WI38 (cell line): Measurements from ENCODE around the gene AJM1.
A peak's percentile ranks its signal among the peaks of the same experiment; 100 is the strongest.

Source experiments
- H3K4me3 ChIP-seq: 2 replicates; pipeline ENCODE4 v1.5.1; 2011; ENCODE audit warnings: low read depth, mild to moderate bottlenecking, control low read depth, low read length
- TF ChIP-seq, protein P1 (sequence below): IDR thresholded peaks from 2 replicates; pipeline ENCODE4 v1.5.1; 2012; ENCODE audit warnings: low read depth, mild to moderate bottlenecking, control low read depth, low read length

Gene AJM1

DNA sequence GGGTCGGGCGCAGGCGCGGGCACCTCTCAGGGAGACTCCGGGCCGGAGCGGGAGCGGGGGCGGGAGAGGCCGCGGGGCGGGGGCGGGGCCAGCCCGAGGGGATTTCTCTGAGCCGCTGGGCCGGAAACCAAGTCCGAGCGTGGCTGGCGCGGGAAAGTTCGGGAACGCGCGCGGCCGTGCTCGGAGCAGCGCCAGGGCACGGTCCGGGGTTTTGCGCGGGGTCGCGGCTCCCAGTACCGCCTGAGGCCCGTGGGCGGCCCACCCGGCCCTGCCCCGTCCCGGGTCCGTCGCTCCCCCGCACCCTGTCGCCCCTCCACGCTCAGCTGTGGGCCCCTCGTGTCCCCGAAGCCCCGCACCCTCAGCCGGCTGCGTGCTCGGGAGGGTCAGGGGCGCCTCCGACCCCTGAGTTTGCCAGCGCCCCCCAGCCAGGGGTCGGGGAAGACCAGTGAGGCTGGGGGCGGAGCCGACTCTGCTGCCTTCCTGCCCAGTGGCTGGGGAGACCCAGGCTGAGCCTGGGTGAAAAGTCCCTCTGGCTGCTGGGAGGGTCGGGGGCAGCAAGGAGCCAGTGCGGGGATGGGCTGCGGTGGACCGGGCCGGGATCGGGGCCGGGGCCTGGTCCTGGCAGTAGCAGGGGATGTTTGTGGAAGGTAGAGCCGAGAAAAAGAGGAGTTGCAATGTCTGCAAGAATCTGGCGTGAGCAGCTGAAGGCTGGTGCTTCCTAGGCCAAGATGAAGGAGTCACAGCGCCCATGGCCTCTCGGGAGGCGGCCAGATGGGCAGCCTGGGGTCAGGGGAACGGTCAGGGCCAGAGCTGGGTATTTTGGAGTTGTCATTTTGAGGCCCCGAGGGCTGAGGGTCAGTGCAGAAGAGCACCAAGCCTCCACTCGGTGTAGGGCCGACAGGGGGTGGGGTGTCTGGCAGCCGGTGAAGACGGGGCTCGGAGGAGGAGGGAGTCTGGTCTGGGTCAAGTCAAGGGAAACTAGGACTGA is 44.6 kb downstream of the AJM1 start:
- TF ChIP-seq, protein P1, sequence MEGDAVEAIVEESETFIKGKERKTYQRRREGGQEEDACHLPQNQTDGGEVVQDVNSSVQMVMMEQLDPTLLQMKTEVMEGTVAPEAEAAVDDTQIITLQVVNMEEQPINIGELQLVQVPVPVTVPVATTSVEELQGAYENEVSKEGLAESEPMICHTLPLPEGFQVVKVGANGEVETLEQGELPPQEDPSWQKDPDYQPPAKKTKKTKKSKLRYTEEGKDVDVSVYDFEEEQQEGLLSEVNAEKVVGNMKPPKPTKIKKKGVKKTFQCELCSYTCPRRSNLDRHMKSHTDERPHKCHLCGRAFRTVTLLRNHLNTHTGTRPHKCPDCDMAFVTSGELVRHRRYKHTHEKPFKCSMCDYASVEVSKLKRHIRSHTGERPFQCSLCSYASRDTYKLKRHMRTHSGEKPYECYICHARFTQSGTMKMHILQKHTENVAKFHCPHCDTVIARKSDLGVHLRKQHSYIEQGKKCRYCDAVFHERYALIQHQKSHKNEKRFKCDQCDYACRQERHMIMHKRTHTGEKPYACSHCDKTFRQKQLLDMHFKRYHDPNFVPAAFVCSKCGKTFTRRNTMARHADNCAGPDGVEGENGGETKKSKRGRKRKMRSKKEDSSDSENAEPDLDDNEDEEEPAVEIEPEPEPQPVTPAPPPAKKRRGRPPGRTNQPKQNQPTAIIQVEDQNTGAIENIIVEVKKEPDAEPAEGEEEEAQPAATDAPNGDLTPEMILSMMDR, result no peak
- peak overlapping the region; percentile 81 for H3K4me3 ChIP-seq

DNA sequence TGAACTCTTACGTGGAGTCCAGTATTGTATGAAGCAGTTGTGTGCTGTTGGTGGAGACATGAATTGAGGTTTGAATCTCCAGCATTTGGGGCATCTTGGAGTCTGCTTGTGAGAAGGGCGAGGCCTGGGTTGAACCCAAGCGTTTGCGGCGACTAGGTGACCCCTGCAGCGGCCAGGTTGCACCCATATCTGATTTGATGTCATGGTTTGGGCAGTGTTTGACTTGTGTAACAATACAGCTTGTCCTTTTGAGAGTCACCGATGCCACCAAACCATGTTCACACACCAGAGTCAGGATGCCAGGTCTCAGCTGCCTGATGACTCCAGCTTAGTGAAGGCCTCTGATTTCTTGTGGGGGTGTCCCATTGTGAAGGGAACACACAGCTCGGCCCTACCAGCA is 46.2 kb downstream of the AJM1 start:
- no peak overlapping the region for H3K4me3 ChIP-seq
- TF ChIP-seq, protein P1, result no peak

DNA sequence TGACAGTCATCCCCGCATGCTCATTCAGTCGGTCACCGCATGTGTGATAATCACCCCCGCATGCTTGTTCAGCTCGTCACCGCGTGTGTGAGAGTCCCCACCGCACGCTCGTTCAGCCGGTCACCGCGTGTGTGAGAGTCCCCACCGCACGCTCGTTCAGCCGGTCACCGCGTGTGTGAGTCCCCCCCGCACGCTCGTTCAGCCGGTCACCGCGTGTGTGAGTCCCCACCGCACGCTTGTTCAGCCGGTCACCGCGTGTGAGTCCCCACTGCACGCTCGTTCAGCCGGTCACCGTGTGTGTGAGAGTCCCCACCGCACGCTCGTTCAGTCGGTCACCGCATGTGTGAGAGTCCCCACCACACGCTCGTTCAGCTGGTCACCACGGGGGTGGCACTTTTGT is 47.6 kb downstream of the AJM1 start:
- TF ChIP-seq, protein P1, result no peak
- H3K4me3 ChIP-seq, result no peak overlapping the region

DNA sequence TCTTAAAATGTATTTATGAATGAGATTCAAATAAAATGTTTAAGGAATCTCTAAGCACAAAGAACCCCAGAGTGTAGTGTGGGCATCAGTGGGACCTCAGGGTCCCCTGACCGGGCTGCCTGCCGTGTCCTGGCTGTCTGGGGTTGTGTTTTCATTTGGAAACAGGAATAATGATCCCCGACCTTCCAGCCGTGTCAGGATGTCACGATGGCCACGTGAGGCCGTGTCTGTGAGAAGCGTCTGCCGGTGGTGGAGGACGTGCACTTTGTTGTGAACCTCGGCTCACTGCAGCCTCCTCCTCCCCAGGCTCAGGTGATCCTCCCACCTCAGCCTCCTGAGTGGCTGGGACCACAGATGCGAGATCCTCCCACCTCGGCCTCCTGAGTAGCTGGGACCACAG is 48.4 kb downstream of the AJM1 start:
- TF ChIP-seq, protein P1, result no peak

More for the DNA sequence above, 48.4 kb downstream of the AJM1 start:
- H3K4me3 ChIP-seq, result no peak overlapping the region
